ENCODE data around the gene TTC7B. TPM values are rescaled to one million over a fixed set of nuclear protein-coding genes. Genes with fewer than 3 reads are reported as not detected.

Gene TTC7B
- total RNA-seq, 1 donor from 2014 or later: 6.1 TPM

GRCh38 chr14:90555126-90556011 lies 260.9 kb downstream of the TTC7B start:
- H3K27ac Mint-ChIP-seq: no peak overlapping the region
- no peaks in the 10 kb centered on the region for H3K27me3 Mint-ChIP-seq (ENCODE audit: low read depth)
- H3K4me3 Mint-ChIP-seq (ENCODE audit: low read depth): no peak overlapping the region
- no peak for DNase-seq (ENCODE audit: low spot score)
- intact Hi-C loops (cut with micrococcal nuclease): no loop called here
- H3K4me1 Mint-ChIP-seq (ENCODE audit: low read depth): no peaks in the 10 kb centered on the region
- no peaks in the 10 kb centered on the region for H3K9me3 Mint-ChIP-seq
- no peaks in the 10 kb centered on the region for H3K36me3 Mint-ChIP-seq (ENCODE audit: low read depth)

DNA sequence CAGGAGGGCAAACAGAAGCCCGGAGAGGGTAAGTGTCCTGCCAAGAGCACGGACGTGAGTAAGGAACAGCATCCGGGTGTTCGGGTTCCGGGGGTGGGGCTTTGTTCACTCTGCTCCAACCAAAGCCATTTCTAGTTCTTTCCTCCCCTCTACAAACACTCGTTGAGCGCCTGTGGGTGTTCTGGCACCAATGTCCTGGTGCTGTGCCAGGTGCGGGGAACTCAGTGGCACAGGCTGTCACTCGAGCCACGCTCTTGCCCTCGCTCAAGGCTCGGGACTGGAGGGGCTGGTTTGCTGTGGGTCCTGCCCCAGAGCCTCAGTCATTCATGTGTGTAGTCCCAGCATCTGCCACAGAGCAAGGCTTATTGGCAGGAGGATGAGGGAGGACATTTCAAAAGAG lies 261.9 kb downstream of the TTC7B start:
- Mint-ChIP-seq H3K27ac (no peak overlapping the region), H3K4me1 (ENCODE audit: low read depth) (no peaks in the 10 kb centered on the region), H3K36me3 (ENCODE audit: low read depth) (no peaks in the 10 kb centered on the region), H3K27me3 (ENCODE audit: low read depth) (no peaks in the 10 kb centered on the region), H3K9me3 (no peaks in the 10 kb centered on the region), H3K4me3 (ENCODE audit: low read depth) (no peak overlapping the region)
- DNase-seq (ENCODE audit: low spot score): no peak
- intact Hi-C loops (cut with micrococcal nuclease): no loop called here

DNA sequence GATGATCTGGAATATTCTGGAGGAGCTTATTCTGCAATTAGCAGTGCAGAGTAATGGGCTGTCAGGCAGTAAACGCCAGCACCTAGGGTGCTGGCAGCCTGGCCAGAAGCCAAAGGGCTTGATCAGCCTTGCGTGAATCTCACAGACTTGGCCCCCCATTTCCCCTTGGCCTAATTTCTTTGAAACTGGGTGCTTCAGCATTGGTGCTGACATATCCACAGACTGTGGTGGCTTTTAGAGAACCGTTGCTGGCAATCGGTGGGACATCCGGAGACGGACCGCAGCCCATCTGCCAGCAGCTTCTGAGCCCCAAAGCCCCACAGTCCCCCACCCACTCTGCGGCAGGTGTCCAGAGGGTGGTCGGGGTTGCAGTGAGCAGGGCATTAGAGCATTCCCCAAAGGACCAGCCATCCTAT lies 262.3 kb downstream of the TTC7B start:
- no peaks in the 10 kb centered on the region for H3K4me1 Mint-ChIP-seq (ENCODE audit: low read depth)
- H3K9me3 Mint-ChIP-seq: no peaks in the 10 kb centered on the region
- DNase-seq (ENCODE audit: low spot score): no peak
- no peak overlapping the region for H3K4me3 Mint-ChIP-seq (ENCODE audit: low read depth)
- no peak overlapping the region for H3K27ac Mint-ChIP-seq
- no peaks in the 10 kb centered on the region for H3K27me3 Mint-ChIP-seq (ENCODE audit: low read depth)
- intact Hi-C loops (cut with micrococcal nuclease): no loop called here
- H3K36me3 Mint-ChIP-seq (ENCODE audit: low read depth): no peaks in the 10 kb centered on the region

- H3K4me1 Mint-ChIP-seq (ENCODE audit: low read depth): no peaks in the 10 kb centered on the region
- intact Hi-C loops (cut with micrococcal nuclease): no loop called here
- no peaks in the 10 kb centered on the region for H3K9me3 Mint-ChIP-seq
- no peak for DNase-seq (ENCODE audit: low spot score)
- H3K27me3 Mint-ChIP-seq (ENCODE audit: low read depth): no peaks in the 10 kb centered on the region
- H3K4me3 Mint-ChIP-seq (ENCODE audit: low read depth): no peak overlapping the region
- no peak overlapping the region for H3K27ac Mint-ChIP-seq
- H3K36me3 Mint-ChIP-seq (ENCODE audit: low read depth): no peaks in the 10 kb centered on the region
These were observed 262.8 kb downstream of the TTC7B start for GRCh38 chr14:90553298-90553920.

DNA sequence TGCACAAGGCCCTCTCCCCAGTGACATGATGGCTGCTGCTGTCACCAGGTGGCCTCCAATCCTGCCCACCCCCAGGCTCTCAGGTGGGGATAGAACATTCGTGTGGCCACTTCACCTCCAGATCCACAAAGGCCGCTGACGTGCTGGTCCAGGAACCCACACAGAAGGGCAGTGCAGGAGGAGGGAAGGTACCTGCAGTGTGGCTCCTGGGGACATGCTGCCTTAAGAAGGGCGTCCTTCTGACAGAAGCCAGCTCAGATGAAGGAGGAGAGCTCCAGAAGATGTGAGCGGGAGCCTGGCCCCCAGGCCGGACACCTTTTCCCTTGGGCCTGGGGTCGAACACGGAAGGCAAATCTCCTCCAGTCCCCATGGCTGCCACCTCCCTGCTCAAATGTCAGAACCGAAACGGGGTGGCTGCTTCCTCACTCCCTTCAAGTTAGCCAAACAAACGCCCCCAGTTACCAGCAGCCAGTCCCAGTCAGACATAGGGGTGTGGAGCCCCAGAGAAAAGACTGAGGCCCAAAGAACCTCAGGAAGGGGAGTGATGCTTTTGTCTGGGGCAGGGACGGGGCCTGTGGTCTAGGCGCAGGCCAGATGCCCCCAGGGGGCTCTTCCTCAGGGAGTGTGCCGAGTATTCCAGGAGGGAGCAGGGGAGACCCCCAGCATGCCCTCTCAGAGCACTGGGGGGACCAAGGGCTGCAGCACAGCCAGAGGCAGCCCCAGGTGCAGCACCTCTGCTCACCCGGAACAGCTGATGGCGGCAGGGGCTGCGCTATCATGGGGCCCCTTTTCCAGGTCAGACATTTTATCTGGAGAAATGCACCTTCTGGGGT lies 263.5 kb downstream of the TTC7B start:
- Mint-ChIP-seq H3K27me3 (ENCODE audit: low read depth) (no peaks in the 10 kb centered on the region), H3K4me3 (ENCODE audit: low read depth) (no peak overlapping the region), H3K9me3 (no peaks in the 10 kb centered on the region), H3K4me1 (ENCODE audit: low read depth) (no peaks in the 10 kb centered on the region), H3K36me3 (ENCODE audit: low read depth) (no peaks in the 10 kb centered on the region), H3K27ac (no peak overlapping the region)
- intact Hi-C loops (cut with micrococcal nuclease): no loop called here
- DNase-seq (ENCODE audit: low spot score): no peak

- no peaks in the 10 kb centered on the region for H3K4me1 Mint-ChIP-seq (ENCODE audit: low read depth)
- no peak for DNase-seq (ENCODE audit: low spot score)
- H3K9me3 Mint-ChIP-seq: no peaks in the 10 kb centered on the region
- H3K36me3 Mint-ChIP-seq (ENCODE audit: low read depth): no peaks in the 10 kb centered on the region
- intact Hi-C loops (cut with micrococcal nuclease): no loop called here
- H3K27me3 Mint-ChIP-seq (ENCODE audit: low read depth): no peaks in the 10 kb centered on the region
- no peak overlapping the region for H3K27ac Mint-ChIP-seq
- H3K4me3 Mint-ChIP-seq (ENCODE audit: low read depth): no peak overlapping the region
These were observed 264.3 kb downstream of the TTC7B start for GRCh38 chr14:90551733-90552464.

DNA sequence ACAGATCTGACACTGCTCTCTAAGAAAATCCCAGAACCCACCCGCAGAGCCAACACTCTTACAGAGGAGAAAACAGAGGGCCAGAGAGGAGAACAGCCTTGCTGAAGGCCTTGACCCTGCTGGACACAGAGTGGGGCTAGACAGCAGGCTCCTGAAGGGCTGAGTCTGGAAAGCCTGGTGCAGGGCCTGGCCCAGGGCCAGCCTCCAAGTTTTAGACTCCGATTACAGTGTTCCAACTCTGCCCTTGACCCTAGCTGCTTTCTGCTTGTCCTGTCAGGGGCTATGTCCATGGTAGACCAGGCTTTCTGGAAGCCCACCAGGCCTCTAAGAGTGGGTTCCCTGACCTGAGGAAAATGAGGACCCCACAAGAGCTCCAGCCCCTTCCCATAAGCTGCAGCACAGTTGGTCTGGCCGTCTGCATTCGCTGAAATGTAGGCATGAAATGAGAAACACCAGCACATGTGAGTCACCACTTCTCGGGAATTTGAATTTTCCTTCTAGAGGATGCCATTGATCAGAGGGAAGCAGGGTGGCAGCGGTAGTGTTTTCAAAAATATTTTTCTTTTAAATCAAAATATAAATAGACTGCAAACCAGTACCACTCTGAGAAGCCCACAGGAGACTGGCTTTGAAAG lies 265.0 kb downstream of the TTC7B start:
- no peak overlapping the region for H3K27ac Mint-ChIP-seq
- no peaks in the 10 kb centered on the region for H3K4me1 Mint-ChIP-seq (ENCODE audit: low read depth)
- intact Hi-C loops (cut with micrococcal nuclease): no loop called here
- H3K27me3 Mint-ChIP-seq (ENCODE audit: low read depth): no peaks in the 10 kb centered on the region
- no peak for DNase-seq (ENCODE audit: low spot score)
- no peak overlapping the region for H3K4me3 Mint-ChIP-seq (ENCODE audit: low read depth)
- no peaks in the 10 kb centered on the region for H3K36me3 Mint-ChIP-seq (ENCODE audit: low read depth)
- no peaks in the 10 kb centered on the region for H3K9me3 Mint-ChIP-seq

GRCh38 chr14:90549794-90550641 lies 266.2 kb downstream of the TTC7B start:
- Mint-ChIP-seq H3K27ac (no peak overlapping the region), H3K36me3 (ENCODE audit: low read depth) (no peaks in the 10 kb centered on the region), H3K27me3 (ENCODE audit: low read depth) (no peaks in the 10 kb centered on the region), H3K4me1 (ENCODE audit: low read depth) (no peaks in the 10 kb centered on the region), H3K9me3 (no peaks in the 10 kb centered on the region), H3K4me3 (ENCODE audit: low read depth) (no peak overlapping the region)
- intact Hi-C loops (cut with micrococcal nuclease): no loop called here
- no peak for DNase-seq (ENCODE audit: low spot score)

DNA sequence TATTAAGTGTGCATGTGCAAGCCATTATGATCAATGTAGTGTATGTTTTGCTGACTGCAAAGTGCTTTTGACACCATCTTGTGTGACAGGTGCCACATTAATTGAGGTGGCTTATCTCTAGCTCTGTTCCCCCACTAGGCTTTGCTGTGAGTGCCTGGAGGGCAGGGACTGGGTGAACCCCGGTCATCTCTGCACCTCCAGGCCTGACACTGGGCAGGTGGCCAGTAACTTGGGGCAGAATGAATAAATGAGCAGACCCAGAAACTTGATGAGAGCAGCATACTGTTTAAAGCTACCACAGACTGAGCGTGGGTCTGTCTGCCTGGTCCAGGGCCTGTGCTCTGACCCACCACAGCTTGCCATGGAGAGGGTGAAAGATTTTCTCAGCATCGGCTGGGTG lies 267.8 kb downstream of the TTC7B start:
- H3K4me3 Mint-ChIP-seq (ENCODE audit: low read depth): no peak overlapping the region
- no peaks in the 10 kb centered on the region for H3K36me3 Mint-ChIP-seq (ENCODE audit: low read depth)
- DNase-seq (ENCODE audit: low spot score): no peak
- H3K27me3 Mint-ChIP-seq (ENCODE audit: low read depth): no peaks in the 10 kb centered on the region
- no peaks in the 10 kb centered on the region for H3K9me3 Mint-ChIP-seq
- H3K27ac Mint-ChIP-seq: no peak overlapping the region
- intact Hi-C loops (cut with micrococcal nuclease): no loop called here
- no peaks in the 10 kb centered on the region for H3K4me1 Mint-ChIP-seq (ENCODE audit: low read depth)

DNA sequence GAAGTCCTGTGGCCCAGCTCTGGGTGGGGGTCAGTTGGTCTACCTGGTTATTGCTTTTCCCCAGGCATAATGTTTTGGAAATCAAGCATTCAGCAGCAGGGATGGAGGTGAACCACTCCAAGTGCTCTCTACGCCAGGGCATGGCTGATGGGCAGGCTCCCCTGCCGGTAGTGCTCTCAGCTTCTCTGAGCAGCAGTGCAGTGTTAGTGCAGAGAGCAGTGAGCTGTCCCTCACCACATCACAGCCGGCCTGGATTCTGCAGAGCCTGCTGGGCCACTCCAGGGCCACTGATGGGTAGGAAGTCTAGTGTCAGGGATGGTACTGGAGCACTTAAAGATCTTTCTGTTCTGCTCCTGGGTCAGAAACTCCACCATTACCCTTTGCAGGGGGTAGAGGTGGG lies 268.3 kb downstream of the TTC7B start:
- intact Hi-C loops (cut with micrococcal nuclease): no loop called here
- H3K36me3 Mint-ChIP-seq (ENCODE audit: low read depth): no peaks in the 10 kb centered on the region
- H3K4me1 Mint-ChIP-seq (ENCODE audit: low read depth): no peaks in the 10 kb centered on the region
- H3K9me3 Mint-ChIP-seq: no peaks in the 10 kb centered on the region
- H3K4me3 Mint-ChIP-seq (ENCODE audit: low read depth): no peak overlapping the region
- DNase-seq (ENCODE audit: low spot score): no peak
- no peak overlapping the region for H3K27ac Mint-ChIP-seq
- H3K27me3 Mint-ChIP-seq (ENCODE audit: low read depth): no peaks in the 10 kb centered on the region

DNA sequence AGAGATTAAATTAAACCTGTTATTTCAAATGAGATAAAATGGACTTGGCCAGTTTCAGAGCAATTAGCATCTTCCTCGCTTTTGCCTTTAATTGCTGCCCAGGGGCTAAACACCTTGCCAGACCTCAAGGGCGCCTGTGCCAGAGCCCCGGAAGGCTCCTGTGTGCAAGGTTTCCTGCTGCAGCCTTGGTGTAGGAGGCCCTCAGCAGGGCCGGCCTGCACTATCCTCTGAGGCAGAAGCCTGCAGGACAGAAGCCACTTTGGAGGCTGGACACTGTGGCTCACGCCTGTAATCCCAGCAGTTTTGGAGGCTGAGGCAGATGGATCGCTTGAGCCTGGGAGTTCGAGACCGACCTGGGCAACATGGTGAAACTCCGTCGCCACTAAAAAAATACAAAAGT lies 269.0 kb downstream of the TTC7B start:
- DNase-seq (ENCODE audit: low spot score): no peak
- H3K27me3 Mint-ChIP-seq (ENCODE audit: low read depth): no peaks in the 10 kb centered on the region
- no peak overlapping the region for H3K27ac Mint-ChIP-seq
- H3K4me3 Mint-ChIP-seq (ENCODE audit: low read depth): no peak overlapping the region
- no peaks in the 10 kb centered on the region for H3K9me3 Mint-ChIP-seq
- no peaks in the 10 kb centered on the region for H3K36me3 Mint-ChIP-seq (ENCODE audit: low read depth)
- no peaks in the 10 kb centered on the region for H3K4me1 Mint-ChIP-seq (ENCODE audit: low read depth)
- intact Hi-C loops (cut with micrococcal nuclease): no loop called here
